ELF-1 (cell line): Measurements from ENCODE around the gene SEC16A.
"Not testable (repeated sequence)": the region's sequence is repeated elsewhere in the genome, so short reads cannot be mapped to it uniquely, and the experiment has no call there.

ENCODE experiments used
- DNase-seq: peaks from one replicate; pipeline ENCODE4 v3.0.0-alpha.2; 2016; ENCODE audit warnings: low read depth, low spot score

SEC16A gene

DNA sequence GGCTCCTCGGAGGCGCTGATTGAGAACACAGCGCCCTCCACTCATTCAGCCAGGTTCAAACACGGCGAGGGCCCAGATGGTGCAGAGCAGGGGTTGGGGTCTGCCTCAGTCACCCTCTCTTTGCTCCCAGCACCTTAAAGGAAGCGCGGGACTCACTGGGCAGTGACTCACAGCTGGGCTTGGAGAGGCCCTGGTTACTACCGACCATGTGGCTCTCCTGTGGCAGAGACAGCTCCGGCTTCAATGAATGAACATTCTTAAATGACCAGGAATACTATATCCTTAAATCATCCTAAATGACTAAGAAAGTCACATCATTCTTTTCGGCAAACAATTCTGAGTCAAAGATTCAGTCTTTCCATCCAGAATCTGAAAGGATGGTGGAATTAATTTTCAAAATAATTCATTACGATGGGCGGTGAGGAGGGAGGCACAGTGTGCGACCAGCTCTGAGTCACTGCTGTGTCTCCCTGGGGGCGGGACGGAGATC is 41.6 kb downstream of the SEC16A start:
- DNase-seq = no peak

DNA sequence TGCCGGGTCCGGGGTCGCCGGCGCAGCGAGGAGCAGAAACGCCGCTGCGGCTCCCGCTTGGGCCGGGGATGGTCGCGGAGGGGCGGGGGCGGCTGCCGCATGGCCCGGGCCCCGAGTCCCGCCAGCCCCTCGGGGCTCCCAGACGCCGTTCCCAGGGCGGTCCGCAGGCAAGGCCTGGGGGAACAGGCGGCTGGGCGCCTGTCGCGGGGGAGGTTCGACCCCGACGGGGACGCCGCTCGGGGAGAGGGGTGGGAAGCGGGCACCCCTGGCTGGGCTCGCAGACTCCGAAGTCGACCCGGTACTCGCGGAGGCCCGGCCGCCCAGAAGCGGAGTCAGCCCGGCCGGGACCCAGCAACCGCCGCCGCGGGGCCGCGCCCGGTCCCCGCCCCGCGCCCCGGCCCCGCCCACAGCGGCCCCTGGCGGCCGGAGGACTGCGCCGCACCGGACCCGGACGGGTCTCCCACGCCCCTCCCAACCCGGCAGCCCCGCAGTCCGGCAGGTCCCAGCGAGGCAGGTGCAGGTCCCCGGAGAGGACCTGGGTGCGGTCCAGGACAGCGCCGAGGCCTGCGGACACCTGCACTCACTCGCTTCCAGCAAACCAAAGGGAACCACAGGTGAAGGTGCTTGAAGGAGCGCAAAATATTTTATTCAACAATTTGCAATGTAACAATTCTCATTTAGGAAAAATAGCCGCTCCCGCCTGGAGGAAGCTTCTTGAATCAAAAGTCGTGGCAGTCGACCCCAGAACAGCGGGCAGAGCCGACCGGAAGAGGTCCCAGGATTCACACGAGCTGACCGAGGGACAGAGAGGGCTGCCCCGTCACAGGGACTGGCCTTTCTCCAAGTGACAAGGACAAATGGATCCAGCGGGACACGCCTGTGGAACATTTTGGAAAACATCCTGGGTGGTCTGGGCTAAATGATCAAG is 43.1 kb downstream of the SEC16A start, which contains the start of gene INPP5E:
Gene INPP5E (minus strand): TSS at position 365 of the 928 bp plus-strand sequence. CDS start 426 bp downstream, outside the sequence.
- peak; percentile 61 for DNase-seq

DNA sequence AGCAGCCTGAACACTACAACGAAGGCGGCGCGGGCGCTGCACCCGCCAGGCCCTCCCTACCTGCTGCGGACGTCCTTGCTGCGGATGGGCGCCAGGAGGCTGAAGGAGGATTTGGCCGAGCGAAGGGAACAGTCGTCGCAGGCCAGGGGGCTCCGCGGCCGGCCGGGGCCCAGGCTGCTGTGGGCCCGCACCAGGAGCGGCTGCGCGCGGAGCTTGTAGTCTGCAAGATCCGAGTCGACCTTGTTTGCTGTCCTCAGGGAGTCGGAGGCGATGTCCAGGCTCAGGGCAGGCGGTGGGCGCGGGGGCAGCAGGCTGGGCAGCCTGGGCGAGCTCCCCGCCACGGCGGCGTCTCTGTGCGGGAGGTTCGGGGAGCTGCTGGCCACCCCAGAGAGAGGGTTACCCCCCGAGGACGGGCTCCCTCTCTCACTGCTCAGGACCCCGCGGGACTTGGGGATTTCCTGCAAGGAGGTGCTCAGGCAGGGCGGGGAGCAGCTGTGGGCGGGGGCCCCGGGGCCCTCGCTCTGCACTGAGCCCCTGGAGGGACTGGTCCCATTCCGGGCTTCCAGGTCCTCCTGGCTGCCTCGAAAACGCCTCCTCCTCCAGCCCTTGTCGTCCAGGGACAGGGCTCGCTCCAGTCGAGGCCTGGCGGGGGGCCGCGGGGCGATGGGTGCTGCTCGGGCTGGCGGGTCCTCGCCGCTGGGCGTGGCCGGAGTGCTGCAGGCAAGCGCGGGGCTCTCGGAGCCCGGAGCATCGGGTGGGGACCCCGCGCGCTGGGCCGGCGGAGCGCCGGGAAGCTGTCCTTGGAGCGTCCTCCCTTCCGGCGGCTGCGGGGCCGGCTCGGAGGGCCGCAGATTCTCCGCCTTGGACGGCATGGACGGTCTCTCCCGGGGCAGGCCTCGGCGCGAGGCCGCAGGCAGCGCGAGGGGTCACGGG is 44.0 kb downstream of the SEC16A start:
- peak; percentile 67 for DNase-seq

GRCh38 chr9:136437839-136438547 is 44.8 kb downstream of the SEC16A start:
- DNase-seq = no peak

- DNase-seq = no peak
Observed at GRCh38 chr9:136437430-136437829, 45.4 kb downstream of the SEC16A start.

- no peak for DNase-seq
Observed at GRCh38 chr9:136436055-136436634, 46.7 kb downstream of the SEC16A start.

DNA sequence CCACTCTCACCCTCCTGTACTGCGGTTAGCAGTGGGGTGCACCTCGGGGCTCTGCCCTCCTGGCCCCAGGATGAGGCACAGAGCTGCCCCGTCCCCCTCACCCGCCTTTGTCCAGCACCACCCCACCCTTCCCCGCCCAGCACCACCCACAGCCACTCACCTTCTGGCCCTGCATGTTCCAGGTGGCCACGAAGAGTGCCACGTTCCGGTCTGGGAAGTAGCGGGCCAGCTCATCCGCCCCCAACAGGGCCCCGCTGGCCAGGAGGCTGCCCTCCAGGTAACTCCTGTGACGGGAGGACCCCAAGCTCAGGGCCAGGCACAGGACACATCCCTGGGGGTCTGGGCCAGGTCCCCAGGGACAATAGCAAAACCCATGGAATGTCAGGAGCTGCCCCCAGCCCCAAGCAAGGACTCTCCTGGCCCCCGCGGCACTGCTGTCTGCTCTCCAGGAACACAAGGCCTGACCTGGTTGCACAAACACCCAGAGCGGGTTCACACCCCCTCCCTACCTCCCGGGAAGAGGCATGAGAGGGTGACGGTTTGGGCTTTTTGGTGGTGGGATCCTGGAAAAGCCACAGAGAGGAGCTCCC is 48.2 kb downstream of the SEC16A start:
- DNase-seq = no peak

DNA sequence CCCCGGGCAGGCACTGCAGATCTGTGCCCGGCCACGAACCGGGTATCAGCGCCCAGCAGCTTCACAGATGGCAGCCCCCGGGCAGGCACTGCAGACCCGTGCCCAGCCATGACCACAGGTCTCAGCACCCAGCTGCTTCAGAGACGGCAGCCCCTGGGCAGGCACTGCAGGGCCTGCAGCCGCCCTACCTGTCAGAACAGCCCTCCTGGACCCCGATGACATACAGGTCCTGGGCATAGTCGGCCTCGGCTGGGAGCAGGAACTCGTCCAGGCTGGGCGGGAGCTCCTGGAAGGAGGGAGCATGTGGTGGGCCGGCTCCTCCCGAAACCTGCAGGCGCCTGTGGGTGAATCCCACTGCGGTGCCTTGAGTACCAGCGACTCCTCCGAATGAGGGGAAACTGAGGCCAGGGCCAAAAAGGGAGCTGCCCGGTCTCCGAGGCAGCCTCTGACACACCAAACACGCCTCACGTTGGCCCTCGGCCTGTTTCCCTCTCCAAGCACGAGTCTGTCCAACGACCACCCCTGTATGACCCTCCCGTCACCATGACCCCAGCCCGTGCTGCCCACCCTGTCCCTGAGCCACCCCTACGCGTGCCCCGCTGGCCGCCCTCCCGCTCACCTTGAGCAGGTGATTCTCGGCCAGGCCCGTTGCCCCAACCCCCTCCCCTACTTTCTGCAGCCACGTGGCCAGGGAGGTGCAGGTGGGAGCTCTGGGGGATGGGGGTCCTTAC is 48.8 kb downstream of the SEC16A start:
- no peak for DNase-seq

DNA sequence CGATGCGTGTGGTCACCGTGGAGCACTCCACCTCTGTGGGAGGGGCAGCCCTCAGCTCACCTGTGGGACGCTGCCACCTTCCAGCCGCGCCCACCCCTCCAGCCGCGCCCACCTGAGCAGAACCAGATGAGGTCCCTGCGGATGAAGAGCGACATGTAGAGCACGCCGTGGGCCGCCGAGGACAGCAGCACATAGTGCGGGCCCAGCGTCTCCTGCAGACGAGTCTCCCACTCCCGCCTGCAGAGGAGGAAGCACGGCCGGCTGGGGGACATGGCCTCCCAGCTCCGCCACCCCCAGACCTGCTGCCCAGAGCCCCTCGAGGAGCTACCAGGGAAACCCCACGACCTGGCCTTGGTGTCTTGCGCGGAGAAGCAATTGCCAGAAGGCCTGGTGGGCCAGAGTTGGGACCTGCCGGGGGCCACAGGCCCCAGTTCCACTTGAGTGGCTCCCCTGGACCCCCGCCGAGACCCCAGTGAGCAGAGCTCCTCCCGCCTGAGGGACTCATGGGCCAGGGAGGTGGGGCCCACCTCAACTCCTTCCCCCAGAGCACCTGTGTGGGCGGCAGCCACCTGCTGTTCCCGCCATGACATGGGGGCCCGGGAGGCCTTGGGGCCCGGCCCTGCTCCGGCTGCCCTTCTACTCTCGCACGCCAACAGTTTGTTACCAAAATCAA is 49.7 kb downstream of the SEC16A start:
- DNase-seq = no peak

GRCh38 chr9:136432591-136432990 is 50.2 kb downstream of the SEC16A start:
- DNase-seq = no peak

DNA sequence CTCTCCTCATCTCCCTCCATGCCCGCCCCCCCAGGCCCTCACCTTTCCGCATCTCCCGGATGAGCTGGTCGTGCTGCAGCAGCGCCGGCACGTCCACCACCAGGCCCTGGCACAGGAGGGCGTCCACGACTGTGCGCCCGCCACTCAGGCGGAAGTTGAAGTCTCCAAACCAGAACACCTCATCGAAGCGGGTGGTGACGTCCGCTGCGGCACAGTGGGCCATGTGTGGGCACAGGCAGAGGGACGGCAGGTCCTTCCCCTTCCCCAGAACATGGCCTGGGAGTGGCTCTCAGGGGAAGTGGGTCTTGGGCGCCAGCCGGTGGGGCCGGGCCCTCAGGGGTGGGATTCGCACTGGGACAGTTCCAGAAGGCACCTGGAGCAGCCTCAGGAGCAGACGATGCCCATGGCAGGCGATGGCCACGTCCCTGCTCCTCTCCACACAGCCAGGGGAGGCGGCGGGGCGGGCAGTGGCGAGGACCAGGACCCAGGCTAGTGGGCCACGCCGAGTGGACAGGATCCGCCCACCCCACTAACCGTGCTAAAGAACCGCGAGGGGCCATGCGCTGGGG is 51.0 kb downstream of the SEC16A start:
- DNase-seq = no peak

DNA sequence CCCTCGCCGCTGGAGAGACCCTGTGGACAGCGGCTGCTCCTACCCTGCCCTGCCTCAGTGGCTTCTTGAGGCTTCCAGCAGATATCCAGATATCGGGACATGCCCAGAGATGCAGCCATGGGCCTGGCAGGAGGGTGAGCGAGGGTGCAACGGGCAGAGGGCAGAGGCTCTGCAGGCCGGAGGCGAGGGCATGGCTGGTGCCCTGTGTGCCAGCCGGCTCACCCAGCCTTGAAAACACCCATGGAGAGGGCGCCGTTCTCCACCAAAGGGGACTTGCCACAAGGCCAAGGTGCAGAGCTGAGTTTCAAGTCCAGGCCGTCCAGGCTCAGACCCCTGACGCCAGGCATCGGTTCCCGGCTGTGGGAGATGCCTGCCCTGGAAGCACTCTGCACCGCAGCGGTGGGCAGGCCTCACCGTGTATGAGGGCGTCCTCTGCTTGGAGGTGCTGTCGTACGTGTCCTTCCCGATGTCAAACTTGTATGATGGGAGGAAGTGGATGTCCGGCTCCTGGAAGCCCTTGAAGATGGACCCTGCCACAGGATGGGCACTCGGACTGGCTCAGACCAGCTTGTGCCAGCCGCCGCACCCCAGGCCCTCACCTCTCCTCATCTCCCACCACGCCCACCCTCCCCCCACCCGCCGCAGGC is 52.1 kb downstream of the SEC16A start:
- DNase-seq = no peak

DNA sequence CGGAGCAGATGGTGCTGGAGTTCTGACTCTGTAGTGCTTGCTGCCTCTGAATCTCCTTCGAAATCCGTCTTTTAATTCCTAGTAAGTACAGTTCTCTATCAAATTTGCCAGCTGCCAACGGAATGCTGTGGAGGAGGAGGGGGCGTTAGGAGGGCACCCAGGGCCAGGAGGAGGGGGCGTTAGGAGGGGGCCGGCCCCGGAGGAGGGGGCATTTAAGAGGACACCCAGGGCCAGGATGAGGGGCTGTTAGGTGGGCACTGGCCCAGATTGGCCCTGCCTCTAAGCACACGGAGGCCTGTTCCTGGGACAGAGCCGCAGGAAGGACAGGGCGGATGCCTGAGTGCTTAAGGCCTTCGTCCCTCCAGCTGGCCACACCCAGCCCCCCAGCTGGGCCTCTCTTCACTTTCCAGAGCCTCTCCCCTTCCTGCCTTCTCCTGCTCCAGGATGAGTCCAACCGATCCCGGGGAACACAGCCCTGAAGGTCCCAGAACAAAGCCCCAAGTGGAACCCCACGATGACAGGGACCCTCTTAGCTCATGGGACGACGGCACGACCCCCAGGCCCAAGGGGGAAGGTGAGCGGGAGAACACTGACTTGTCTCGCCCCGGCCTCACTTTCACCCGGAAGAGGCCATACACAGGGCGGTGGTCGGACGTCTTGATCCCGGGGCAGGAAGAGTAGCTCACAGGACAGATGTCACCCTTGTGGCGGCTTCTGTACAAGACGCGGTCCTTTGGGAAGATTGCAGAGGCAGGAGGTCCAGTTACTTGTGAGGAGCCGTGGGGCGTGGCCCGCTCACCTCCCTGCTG is 53.0 kb downstream of the SEC16A start:
- no peak for DNase-seq

DNA sequence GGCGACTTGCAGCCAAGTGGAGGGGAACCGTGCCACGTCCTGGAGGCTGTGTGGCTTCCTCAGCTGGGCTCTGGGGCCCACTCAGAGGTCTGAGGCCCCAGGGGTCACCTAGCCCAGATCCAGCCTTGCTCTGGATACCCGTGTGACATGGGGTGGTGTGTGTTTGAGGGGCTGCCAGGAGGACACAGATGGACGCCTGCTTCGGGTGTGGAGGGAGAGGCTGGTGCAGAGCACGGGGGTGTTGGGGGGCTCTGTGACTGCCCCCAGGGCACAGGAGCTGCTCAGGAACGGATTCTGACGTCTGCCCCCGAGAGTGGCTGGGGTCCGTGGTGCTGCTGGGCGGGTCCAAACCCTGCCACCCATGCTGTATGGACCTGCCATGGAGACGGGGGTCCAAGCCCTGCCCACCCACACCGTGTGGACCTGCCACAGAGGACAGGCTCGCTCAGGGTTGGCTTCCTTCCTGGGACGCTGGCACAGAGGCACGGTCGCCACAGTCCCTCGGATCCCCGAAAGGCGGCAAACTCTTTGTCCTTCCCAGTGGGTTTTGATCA is 53.7 kb downstream of the SEC16A start:
- no peak for DNase-seq

DNA sequence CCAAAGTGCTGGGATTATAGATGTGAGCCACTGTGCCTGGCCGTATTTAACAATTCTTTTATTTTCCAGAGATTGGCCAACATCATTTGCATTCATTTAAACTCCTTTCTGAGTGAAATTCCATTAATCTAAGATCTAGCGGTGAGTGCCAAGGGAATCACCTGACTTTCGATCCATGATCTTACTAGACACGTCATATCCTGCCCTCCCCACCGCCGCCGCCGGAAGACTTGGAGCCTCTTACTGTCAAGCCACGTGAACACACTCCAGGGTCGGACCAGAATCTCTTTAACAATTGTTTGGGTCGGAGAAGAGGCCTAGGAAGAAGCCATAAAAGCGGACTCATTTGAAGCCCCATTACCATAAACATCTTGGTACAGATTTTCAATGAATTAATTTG is 56.1 kb downstream of the SEC16A start:
- DNase-seq = no peak

GRCh38 chr9:136425367-136425766 is 57.5 kb downstream of the SEC16A start:
- not testable (repeated sequence) for DNase-seq

- DNase-seq = peak; percentile 48
Observed at GRCh38 chr9:136424750-136425362, 58.0 kb downstream of the SEC16A start.
